ENCODE data around the gene ACAT2.
"Not testable (repeated sequence)": the region's sequence is repeated elsewhere in the genome, so short reads cannot be mapped to it uniquely, and the experiment has no call there.

ACAT2 gene

DNA sequence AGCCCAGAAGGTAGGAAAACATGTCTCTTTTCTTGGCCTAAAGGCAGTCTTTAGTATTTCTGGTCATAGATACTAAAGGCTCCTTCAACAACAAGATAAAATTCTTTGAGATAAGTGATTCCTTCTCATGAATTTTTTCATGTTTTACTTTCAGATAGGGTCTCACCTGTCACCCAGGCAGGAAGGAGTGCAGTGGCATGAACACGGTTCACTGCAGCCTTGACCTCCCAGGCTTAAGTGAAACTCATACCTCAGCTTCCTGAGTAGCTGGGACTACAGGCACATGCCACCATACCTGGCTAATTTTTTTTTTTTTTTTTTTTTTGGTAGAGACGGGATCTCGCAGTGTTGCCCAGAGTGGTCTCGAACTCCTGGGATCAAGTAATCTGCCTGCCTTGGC, 47.3 kb downstream of the ACAT2 start:
- H3K4me3 ChIP-seq (ENCODE audit: low read length), result no peak overlapping the region
- no peak for DNase-seq (ENCODE audit: low read depth, low spot score)
- WGBS (ENCODE audit: insufficient coverage, insufficient read length), result no CpG with 5 or more reads among the region's 4 CpGs
- H3K9me3 ChIP-seq (ENCODE audit: control insufficient read depth, insufficient read depth, low read length), result no peaks in the 10 kb centered on the region
- no peaks in the 10 kb centered on the region for H3K27me3 ChIP-seq (ENCODE audit: control insufficient read depth, insufficient read depth, low read length)
- H3K4me1 ChIP-seq (ENCODE audit: control insufficient read depth, insufficient read depth, low read length), result no peaks in the 10 kb centered on the region; the same call in 1 of the 2 replicates
- no peaks in the 10 kb centered on the region for H3K36me3 ChIP-seq (ENCODE audit: control insufficient read depth, insufficient read depth, low read length)
- H3K27ac ChIP-seq (ENCODE audit: low read length), result no peak overlapping the region

DNA sequence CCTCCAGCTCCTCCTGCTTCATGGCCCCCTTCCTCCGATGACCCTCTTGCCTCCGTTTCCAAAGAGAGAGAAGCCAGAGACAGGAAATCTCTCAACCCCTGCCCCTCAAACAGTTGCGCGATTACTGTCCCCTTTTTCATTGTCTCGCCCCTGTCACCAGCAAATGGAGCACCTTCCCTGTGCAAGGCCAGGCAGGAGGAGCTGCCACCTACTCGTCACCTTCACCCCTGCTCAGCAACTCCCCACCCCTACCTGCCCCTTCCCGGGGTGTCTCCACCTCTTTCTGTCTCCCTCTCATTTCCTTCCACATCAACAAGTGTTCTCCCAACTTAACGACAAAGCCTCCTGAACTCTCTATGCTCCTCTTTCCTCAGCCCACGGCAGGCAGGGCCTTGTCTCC, 51.9 kb downstream of the ACAT2 start:
- H3K36me3 ChIP-seq (ENCODE audit: control insufficient read depth, insufficient read depth, low read length), result no peaks in the 10 kb centered on the region
- H3K27me3 ChIP-seq (ENCODE audit: control insufficient read depth, insufficient read depth, low read length), result no peaks in the 10 kb centered on the region; the same call in 1 of the 2 replicates
- no CpG with 5 or more reads among the region's 9 CpGs for WGBS (ENCODE audit: insufficient coverage, insufficient read length)
- H3K27ac ChIP-seq (ENCODE audit: low read length), result no peak overlapping the region
- no peak overlapping the region for H3K4me3 ChIP-seq (ENCODE audit: low read length)
- H3K9me3 ChIP-seq (ENCODE audit: control insufficient read depth, insufficient read depth, low read length), result no peaks in the 10 kb centered on the region
- DNase-seq (ENCODE audit: low read depth, low spot score), result no peak
- no peaks in the 10 kb centered on the region; the same call in 1 of the 2 replicates for H3K4me1 ChIP-seq (ENCODE audit: control insufficient read depth, insufficient read depth, low read length)

DNA sequence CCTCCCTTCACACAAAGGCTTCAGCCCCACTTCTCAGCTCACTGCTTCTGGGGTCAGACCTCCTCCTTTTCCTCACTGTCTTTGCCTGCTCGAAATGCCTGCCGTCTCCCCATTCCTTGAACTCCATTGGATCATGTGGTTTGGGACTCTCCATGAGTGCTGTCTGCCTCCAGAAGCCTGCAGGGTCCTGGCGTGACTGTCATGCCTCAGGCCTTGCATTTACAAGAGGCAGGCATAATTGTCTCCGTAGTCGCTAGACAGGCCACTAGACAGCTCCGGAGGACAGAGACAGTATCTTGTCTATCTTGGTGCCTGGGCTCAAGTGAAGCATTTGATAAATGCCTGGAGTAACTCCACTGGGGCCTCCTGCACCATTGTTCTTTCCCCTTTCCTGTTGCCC, 53.6 kb downstream of the ACAT2 start:
- no peaks in the 10 kb centered on the region; the same call in 1 of the 2 replicates for H3K4me1 ChIP-seq (ENCODE audit: control insufficient read depth, insufficient read depth, low read length)
- no peak overlapping the region for H3K4me3 ChIP-seq (ENCODE audit: low read length)
- H3K27me3 ChIP-seq (ENCODE audit: control insufficient read depth, insufficient read depth, low read length), result no peaks in the 10 kb centered on the region; the same call in 1 of the 2 replicates
- no peak for DNase-seq (ENCODE audit: low read depth, low spot score)
- no peaks in the 10 kb centered on the region for H3K36me3 ChIP-seq (ENCODE audit: control insufficient read depth, insufficient read depth, low read length)
- H3K27ac ChIP-seq (ENCODE audit: low read length), result no peak overlapping the region
- WGBS (ENCODE audit: insufficient coverage, insufficient read length), result no CpG with 5 or more reads among the region's 6 CpGs
- H3K9me3 ChIP-seq (ENCODE audit: control insufficient read depth, insufficient read depth, low read length), result no peaks in the 10 kb centered on the region

- not testable (repeated sequence) for H3K36me3 ChIP-seq (ENCODE audit: control insufficient read depth, insufficient read depth, low read length); H3K4me1 ChIP-seq (ENCODE audit: control insufficient read depth, insufficient read depth, low read length); H3K9me3 ChIP-seq (ENCODE audit: control insufficient read depth, insufficient read depth, low read length); H3K4me3 ChIP-seq (ENCODE audit: low read length); H3K27ac ChIP-seq (ENCODE audit: low read length); DNase-seq (ENCODE audit: low read depth, low spot score); H3K27me3 ChIP-seq (ENCODE audit: control insufficient read depth, insufficient read depth, low read length)
- WGBS (ENCODE audit: insufficient coverage, insufficient read length), result no CpG with 5 or more reads among the region's 3 CpGs
These were observed 54.9 kb downstream of the ACAT2 start for GRCh38 chr6:159816775-159817174.

GRCh38 chr6:159817951-159818739, 56.3 kb downstream of the ACAT2 start:
- no peaks in the 10 kb centered on the region; the same call in 1 of the 2 replicates for H3K27me3 ChIP-seq (ENCODE audit: control insufficient read depth, insufficient read depth, low read length)
- no CpG with 5 or more reads among the region's 23 CpGs for WGBS (ENCODE audit: insufficient coverage, insufficient read length)
- DNase-seq (ENCODE audit: low read depth, low spot score), result no peak
- no peaks in the 10 kb centered on the region for H3K36me3 ChIP-seq (ENCODE audit: control insufficient read depth, insufficient read depth, low read length)
- no peaks in the 10 kb centered on the region for H3K9me3 ChIP-seq (ENCODE audit: control insufficient read depth, insufficient read depth, low read length)
- H3K4me3 ChIP-seq (ENCODE audit: low read length), result no peak overlapping the region
- H3K27ac ChIP-seq (ENCODE audit: low read length), result no peak overlapping the region
- H3K4me1 ChIP-seq (ENCODE audit: control insufficient read depth, insufficient read depth, low read length), result no peaks in the 10 kb centered on the region

DNA sequence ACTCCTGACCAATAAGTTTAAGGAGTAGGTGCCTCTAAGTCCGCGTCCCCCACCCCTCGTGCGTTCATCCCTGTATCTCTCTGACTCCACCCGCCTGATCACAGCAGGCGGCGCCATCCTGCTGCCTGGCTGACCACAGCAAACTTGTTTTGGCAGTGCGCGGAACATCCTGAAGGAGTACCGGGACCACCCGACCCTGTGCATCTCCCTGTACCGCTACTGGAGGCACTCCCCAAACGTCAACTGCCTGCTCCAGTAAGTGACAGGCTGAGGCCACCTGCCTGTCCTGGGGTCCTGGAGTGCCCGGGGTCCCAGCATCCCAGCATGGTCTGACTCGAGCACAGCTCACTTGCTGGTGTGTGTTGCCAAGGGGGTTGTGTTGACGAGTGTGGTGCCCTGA, 57.3 kb downstream of the ACAT2 start:
- Histone ChIP-seq H3K4me3 (ENCODE audit: low read length) (no peak overlapping the region), H3K27me3 (ENCODE audit: control insufficient read depth, insufficient read depth, low read length) (no peaks in the 10 kb centered on the region; the same call in 1 of the 2 replicates), H3K36me3 (ENCODE audit: control insufficient read depth, insufficient read depth, low read length) (no peaks in the 10 kb centered on the region), H3K9me3 (ENCODE audit: control insufficient read depth, insufficient read depth, low read length) (no peaks in the 10 kb centered on the region), H3K27ac (ENCODE audit: low read length) (no peak overlapping the region), H3K4me1 (ENCODE audit: control insufficient read depth, insufficient read depth, low read length) (no peaks in the 10 kb centered on the region)
- WGBS (ENCODE audit: insufficient coverage, insufficient read length), result no CpG with 5 or more reads among the region's 16 CpGs
- no peak for DNase-seq (ENCODE audit: low read depth, low spot score)

DNA sequence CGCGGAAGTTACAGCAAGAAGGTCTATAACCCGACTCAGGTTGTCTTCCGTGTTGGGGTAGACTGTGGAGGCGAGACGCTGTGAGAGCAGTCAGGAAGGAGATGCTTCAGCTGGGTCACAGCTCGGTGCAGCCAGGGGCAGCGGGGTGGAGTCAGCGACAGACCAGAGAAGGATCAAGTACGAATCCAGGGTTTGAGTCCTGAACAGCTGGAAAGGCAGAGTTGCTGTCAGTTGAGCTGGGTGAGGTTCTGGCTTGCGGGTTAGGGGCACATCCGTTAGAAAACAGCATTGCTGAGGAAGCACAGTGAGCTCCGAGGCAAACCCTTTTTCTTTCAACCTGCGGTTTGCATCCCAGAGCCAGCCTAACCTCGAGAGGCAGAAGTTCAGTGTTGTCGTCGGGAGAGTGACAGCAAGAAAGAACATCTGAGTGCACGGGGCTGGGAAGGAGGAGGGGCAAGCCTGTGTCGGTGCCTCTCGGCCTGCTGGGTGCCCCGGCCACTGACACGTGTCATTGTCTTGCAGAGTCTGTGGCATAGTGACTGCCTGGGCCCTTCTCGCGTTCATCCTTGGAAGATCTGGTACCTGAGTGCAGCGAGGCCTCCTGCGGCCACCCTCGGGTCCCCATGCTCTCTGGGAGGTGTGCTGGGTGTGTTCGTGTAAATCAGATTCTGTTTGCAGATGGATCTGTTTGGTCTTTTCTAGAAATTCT, 58.2 kb downstream of the ACAT2 start:
- WGBS (ENCODE audit: insufficient coverage, insufficient read length), result no CpG with 5 or more reads among the region's 28 CpGs
- no peak overlapping the region for H3K27ac ChIP-seq (ENCODE audit: low read length)
- no peaks in the 10 kb centered on the region for H3K27me3 ChIP-seq (ENCODE audit: control insufficient read depth, insufficient read depth, low read length)
- H3K9me3 ChIP-seq (ENCODE audit: control insufficient read depth, insufficient read depth, low read length), result no peaks in the 10 kb centered on the region
- no peak for DNase-seq (ENCODE audit: low read depth, low spot score)
- H3K4me3 ChIP-seq (ENCODE audit: low read length), result no peak overlapping the region
- no peaks in the 10 kb centered on the region for H3K4me1 ChIP-seq (ENCODE audit: control insufficient read depth, insufficient read depth, low read length)
- H3K36me3 ChIP-seq (ENCODE audit: control insufficient read depth, insufficient read depth, low read length), result no peaks in the 10 kb centered on the region

GRCh38 chr6:159821122-159821521, 59.3 kb downstream of the ACAT2 start:
- no peak overlapping the region for H3K4me3 ChIP-seq (ENCODE audit: low read length)
- no peaks in the 10 kb centered on the region for H3K36me3 ChIP-seq (ENCODE audit: control insufficient read depth, insufficient read depth, low read length)
- H3K9me3 ChIP-seq (ENCODE audit: control insufficient read depth, insufficient read depth, low read length), result no peaks in the 10 kb centered on the region
- no peak overlapping the region for H3K27ac ChIP-seq (ENCODE audit: low read length)
- no peaks in the 10 kb centered on the region for H3K27me3 ChIP-seq (ENCODE audit: control insufficient read depth, insufficient read depth, low read length)
- no peaks in the 10 kb centered on the region for H3K4me1 ChIP-seq (ENCODE audit: control insufficient read depth, insufficient read depth, low read length)
- no peak for DNase-seq (ENCODE audit: low read depth, low spot score)
- no CpG with 5 or more reads among the region's 11 CpGs for WGBS (ENCODE audit: insufficient coverage, insufficient read length)

- no peak overlapping the region for H3K27ac ChIP-seq (ENCODE audit: low read length)
These were observed 59.9 kb downstream of the ACAT2 start for GRCh38 chr6:159821726-159822125.

DNA sequence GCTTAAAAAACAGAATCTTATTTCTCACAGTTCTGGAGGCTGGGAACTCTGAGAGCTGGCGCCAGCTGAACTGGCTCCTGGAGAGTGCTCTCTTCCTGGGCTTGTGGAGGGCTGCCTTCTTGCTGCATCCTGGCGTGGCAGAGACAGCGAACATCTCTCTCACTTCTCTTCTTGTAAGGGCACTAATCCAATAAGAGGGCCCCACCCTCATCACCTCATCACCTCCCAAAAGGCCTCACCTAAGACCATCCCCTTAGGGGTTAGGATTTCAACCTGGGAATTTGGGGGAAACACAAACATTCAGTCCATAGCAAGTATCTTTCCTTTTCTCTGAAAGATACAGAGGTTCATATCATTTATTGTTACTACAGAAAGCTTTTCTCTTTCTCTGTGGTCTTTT, 62.1 kb downstream of the ACAT2 start:
- DNase-seq (ENCODE audit: low read depth, low spot score), result no peak
- WGBS (ENCODE audit: insufficient coverage, insufficient read length), result no CpG with 5 or more reads among the region's 3 CpGs
- Histone ChIP-seq H3K4me3 (ENCODE audit: low read length) (no peak overlapping the region), H3K4me1 (ENCODE audit: control insufficient read depth, insufficient read depth, low read length) (no peaks in the 10 kb centered on the region), H3K9me3 (ENCODE audit: control insufficient read depth, insufficient read depth, low read length) (no peaks in the 10 kb centered on the region), H3K27me3 (ENCODE audit: control insufficient read depth, insufficient read depth, low read length) (no peaks in the 10 kb centered on the region), H3K36me3 (ENCODE audit: control insufficient read depth, insufficient read depth, low read length) (no peaks in the 10 kb centered on the region), H3K27ac (ENCODE audit: low read length) (no peak overlapping the region)

More at GRCh38 chr6:159821726-159822125, 59.9 kb downstream of the ACAT2 start:
- H3K36me3 ChIP-seq (ENCODE audit: control insufficient read depth, insufficient read depth, low read length), result no peaks in the 10 kb centered on the region
- H3K4me1 ChIP-seq (ENCODE audit: control insufficient read depth, insufficient read depth, low read length), result no peaks in the 10 kb centered on the region
- no peak for DNase-seq (ENCODE audit: low read depth, low spot score)
- H3K9me3 ChIP-seq (ENCODE audit: control insufficient read depth, insufficient read depth, low read length), result no peaks in the 10 kb centered on the region
- H3K4me3 ChIP-seq (ENCODE audit: low read length), result no peak overlapping the region
- WGBS (ENCODE audit: insufficient coverage, insufficient read length), result no CpG with 5 or more reads among the region's 10 CpGs
- no peaks in the 10 kb centered on the region for H3K27me3 ChIP-seq (ENCODE audit: control insufficient read depth, insufficient read depth, low read length)
